K562 (cell line): Measurements from ENCODE around the gene ANTKMT. TPM values are rescaled to one million over a fixed set of nuclear protein-coding genes. Genes with fewer than 3 reads are reported as not detected.

Experiments
- ATF1 ChIP-seq, 2 experiments: fragments of 450-650 bp in 1 of 2; IDR thresholded peaks; 2 replicates each; pipeline ENCODE4 v1.6.1; 2016; ENCODE audit warnings: missing compliant biosample characterization in 1 of 2, missing genetic modification characterization in 1 of 2
- CREB3L1 ChIP-seq: fragments of 450-650 bp; IDR thresholded peaks from 2 replicates; pipeline ENCODE4 v1.6.1; 2014; ENCODE audit warnings: low read depth, mild to moderate bottlenecking, moderate library complexity, borderline replicate concordance
- CTCF ChIP-seq, 3 experiments: IDR thresholded peaks in 2 of 3; conservative IDR thresholded peaks in 1 of 3; 2 replicates each; pipeline ENCODE4 v1.5.1; 2011 to 2012; ENCODE audit warnings: low read length in 3 of 3, mild to moderate bottlenecking in 3 of 3, control low read depth in 2 of 3, improper control_type of control experiment in 1 of 3, inconsistent platforms in 1 of 3, low read depth in 1 of 3, mixed read lengths in 1 of 3, moderate library complexity in 1 of 3; ENCODE audit not compliant: insufficient read depth in 2 of 3
- E2F8 ChIP-seq: fragments of 450-650 bp; IDR thresholded peaks from 2 replicates; pipeline ENCODE4 v1.7.1; 2018; ENCODE audit warnings: mild to moderate bottlenecking, low read depth; ENCODE audit not compliant: partially characterized antibody
- FOXK2 ChIP-seq, 2 experiments: fragments of 450-650 bp; IDR thresholded peaks in 1 of 2; conservative IDR thresholded peaks in 1 of 2; 2 replicates each; pipeline ENCODE4 v1.6.1; 2016; ENCODE audit warnings: low read depth in 2 of 2, mild to moderate bottlenecking in 1 of 2
- HCFC1 ChIP-seq: IDR thresholded peaks from 2 replicates; pipeline ENCODE4 v1.6.1; 2012; ENCODE audit warnings: low read depth, low read length, improper control_type of control experiment
- PHTF2 ChIP-seq: fragments of 250-450 bp; sonication (Bioruptor Pico); IDR thresholded peaks from 2 replicates; pipeline ENCODE4 v1.5.0; 2021; ENCODE audit warnings: mild to moderate bottlenecking
- PKNOX1 ChIP-seq: fragments of 450-650 bp; IDR thresholded peaks from 2 replicates; pipeline ENCODE4 v1.6.1; 2016
- PYGO2 ChIP-seq: fragments of 450-650 bp; IDR thresholded peaks from 2 replicates; pipeline ENCODE4 v1.6.1; 2016; ENCODE audit warnings: mild to moderate bottlenecking, missing genetic modification characterization, moderate library complexity, missing compliant biosample characterization
- THAP7 ChIP-seq: fragments of 250-450 bp; sonication (Bioruptor Pico); IDR thresholded peaks from 2 replicates; pipeline ENCODE4 v1.5.0; 2021
- USF2 ChIP-seq: sonication (generic); formaldehyde crosslinking; IDR thresholded peaks from 2 replicates; pipeline ENCODE4 v1.5.0; 2020; ENCODE audit warnings: missing genetic modification reagents
- ZFP1 ChIP-seq: fragments of 450-650 bp; formaldehyde crosslinking; IDR thresholded peaks from 2 replicates; pipeline ENCODE4 v1.4.0; 2020; ENCODE audit warnings: mild to moderate bottlenecking, mixed read lengths
- ZNF253 ChIP-seq: fragments of 250-450 bp; sonication (Bioruptor Pico); conservative IDR thresholded peaks from 2 replicates; pipeline ENCODE4 v1.6.1; 2021; ENCODE audit warnings: mild to moderate bottlenecking
- ZNF3 ChIP-seq: fragments of 250-450 bp; sonication (Bioruptor Pico); IDR thresholded peaks from 2 replicates; pipeline ENCODE4 v1.5.0; 2021; ENCODE audit warnings: mild to moderate bottlenecking, moderate library complexity
- ZNF561 ChIP-seq: fragments of 450-650 bp; formaldehyde crosslinking; conservative IDR thresholded peaks from 2 replicates; pipeline ENCODE4 v1.4.0; 2020; ENCODE audit warnings: mild to moderate bottlenecking, moderate library complexity
- ZNF740 ChIP-seq, 3 experiments: fragments of 200-800 bp in 1 of 3; sonication (Bioruptor generic) in 1 of 3; sonication (generic) in 1 of 3; formaldehyde crosslinking in 1 of 3; IDR thresholded peaks; 2 replicates each; pipeline versions ENCODE4 v1.6.1 to v1.8.0; 2016 to 2022; ENCODE audit warnings: mild to moderate bottlenecking in 2 of 3, missing compliant biosample characterization in 2 of 3, missing genetic modification characterization in 2 of 3, missing genetic modification reagents in 1 of 3
- polyA plus RNA-seq, 8 experiments: library from polyadenylated mRNA; depleted of rRNA in 4 of 8; stranded (reverse) in 5 of 8; unstranded in 3 of 8; fragments of >200 nt; fragmentation: Nextera tagmentation in 2 of 8; fragmentation: Illumina TruSeq in 1 of 8; extraction: Ambion mirVana in 2 of 8; extraction: Trizol in 1 of 8; gene quantifications; 2 replicates each; pipeline versions ENCODE4 v1.2.1 to v1.2.3, GENCODE V29; 2011 to 2014; ENCODE audit warnings: inconsistent platforms in 1 of 8, missing spikeins in 1 of 8
- total RNA-seq, 7 experiments: library from RNA; depleted of rRNA in 6 of 7; stranded (reverse); fragments of >200 nt in 6 of 7; fragmentation: Illumina TruSeq in 2 of 7; extraction: Trizol in 2 of 7; gene quantifications; 2 replicates each; pipeline versions ENCODE4 v1.2.1 to v1.2.3, GENCODE V29; 2011 to 2021; ENCODE audit warnings: low replicate concordance in 1 of 7

The ANTKMT gene
- total and polyA plus RNA-seq, 9 of the 15 experiments (the other 6 are each of a cell fraction or from before 2014, with no cell fraction given), result 0.58 to 217 (median 19.1) TPM

GRCh38 chr16:695355-696089 is 25.4 kb upstream of the ANTKMT start (continued):
- TF ChIP-seq PKNOX1 (peak; percentile 59; the same call in 1 of the 2 replicates), PYGO2 (tag) (no peak), ZNF3 (CRISPR knock-in tag) (no peak), USF2 (CRISPR knock-in tag) (peak; percentile 85), ATF1 (CRISPR knock-in tag; IDR thresholded peaks at IDR 0.05) (no peak), ATF1 (tag; IDR thresholded peaks at IDR 0.05) (peak; percentile 74), ZFP1 (CRISPR knock-in tag) (no peak), ZNF253 (CRISPR knock-in tag) (no peak), HCFC1 (no peak; the same call in 1 of the 2 replicates), CTCF (IDR thresholded peaks at IDR 0.05 in 2 of 3, conservative IDR thresholded peaks at IDR 0.05 in 1 of 3; ENCODE audit: insufficient read depth in 2 of 3, low read depth in 1 of 3, low read length in 3 of 3) (no peak), CREB3L1 (peak; percentile 89), PHTF2 (CRISPR knock-in tag) (no peak), ZNF740 (CRISPR knock-in tag; IDR thresholded peaks at IDR 0.05) (no peak; the same call in none of the 2 replicates), ZNF740 (tag; IDR thresholded peaks at IDR 0.05) (no peak), FOXK2 (conservative IDR thresholded peaks at IDR 0.05 in 1 of 2, IDR thresholded peaks at IDR 0.05 in 1 of 2; ENCODE audit: low read depth in 2 of 2) (peak; percentile 64 to 65; a peak in 2 of 4 replicates), E2F8 (no peak), ZNF561 (no peak), THAP7 (CRISPR knock-in tag) (no peak)
